ENCODE results near the gene PGRMC2. TPM values are rescaled to one million over a fixed set of nuclear protein-coding genes. Genes with fewer than 3 reads are reported as not detected.

The PGRMC2 gene
- total and polyA plus RNA-seq, 2 of the 4 experiments (the other 2 are of a cell fraction) = 13.4 to 40.7 TPM

DNA sequence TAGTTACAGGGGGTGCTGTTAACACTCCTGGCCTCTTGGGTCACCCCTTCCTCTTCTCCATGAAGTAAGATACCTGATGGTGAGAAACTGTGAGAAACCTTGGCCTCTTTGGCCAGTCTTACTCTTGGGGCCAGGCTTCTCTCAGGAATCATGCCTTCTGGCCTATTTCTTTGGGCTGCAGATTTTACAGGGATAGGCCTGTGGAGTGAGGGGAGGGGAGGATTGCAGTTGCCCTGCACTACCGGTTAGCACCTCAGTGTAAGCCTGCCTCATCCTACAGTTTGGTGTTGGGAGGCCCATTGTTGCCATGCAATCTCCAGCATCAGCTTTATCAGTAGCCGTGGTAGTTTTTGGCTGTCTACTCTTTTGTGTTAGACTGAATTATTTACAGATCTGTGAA, 7.6 kb upstream of the PGRMC2 start:
- Histone ChIP-seq H3K9me1 (ENCODE audit: insufficient read depth, low read length) (0 out of 2 replicates have a peak, but pooled peaks cover 3% of the 10 kb centered on the region), H3K27ac (ENCODE audit: insufficient read depth, low read length) (no peak overlapping the region), H3K79me1 (ENCODE audit: low read depth in 1 of 2, low read length in 2 of 2) (peaks cover under 1% of the 10 kb centered on the region in 2 experiments; a peak in 1 of 4 replicates), H3K4me3 (ENCODE audit: insufficient read depth, low read depth, low read length) (no peak overlapping the region), H4K91ac (ENCODE audit: insufficient read depth, low read depth, low read length) (no peak overlapping the region), H3K23ac (ENCODE audit: low read depth, low read length) (no peak overlapping the region), H4K8ac (ENCODE audit: low read depth in 2 of 2, low read length in 2 of 2) (no peak overlapping the region), H3K36me3 (ENCODE audit: control insufficient read depth, insufficient read depth, low read length) (no peaks in the 10 kb centered on the region; the same call in 1 of the 2 replicates), H3K27me3 (ENCODE audit: control insufficient read depth, insufficient read depth, low read length) (no peaks in the 10 kb centered on the region), H3K56ac (ENCODE audit: extremely low read depth, insufficient read depth, low read length) (no peak overlapping the region), H3K9ac (ENCODE audit: low read depth, low read length) (no peak overlapping the region), H3K9me3 (ENCODE audit: control insufficient read depth, insufficient read depth, low read length) (no peaks in the 10 kb centered on the region), H3K4me2 (ENCODE audit: low read depth, low read length) (no peak overlapping the region), H4K5ac (ENCODE audit: low read depth, low read length) (no peak overlapping the region), H2AK9ac (replicated peaks; ENCODE audit: low read depth, low read length, poor library complexity) (no peak overlapping the region), H3K18ac (ENCODE audit: low read depth, low read length) (no peak overlapping the region), H2AK5ac (ENCODE audit: low read depth, low read length) (no peak overlapping the region), H4K20me1 (ENCODE audit: insufficient read depth, low read length) (no peaks in the 10 kb centered on the region), H2BK15ac (ENCODE audit: low read depth, low read length) (no peak overlapping the region), H3K14ac (replicated peaks; ENCODE audit: low read depth, low read length) (no peak overlapping the region), H3K4me1 (ENCODE audit: control insufficient read depth, insufficient read depth, low read length) (peaks cover 3% of the 10 kb centered on the region), H2AFZ (replicated peaks; ENCODE audit: low read length, poor library complexity) (no peak overlapping the region), H2BK120ac (ENCODE audit: low read depth, low read length) (no peak overlapping the region), H3K4ac (ENCODE audit: low read depth, low read length) (no peak overlapping the region), H2BK5ac (ENCODE audit: low read depth, low read length, poor library complexity, severe bottlenecking) (no peak overlapping the region), H2BK20ac (ENCODE audit: low read depth, low read length) (no peak overlapping the region)
- dilution Hi-C loops (cut with HindIII; ENCODE audit: low sequenced_read_pairs, unreplicated experiment) = no loop called here
- intact Hi-C loops (cut with micrococcal nuclease) = no loop called here
- WGBS, 2 experiments (ENCODE audit: extremely low coverage in 2 of 2, insufficient read length in 1 of 2) = no CpG with 5 or more reads among the region's 2 CpGs
- in situ Hi-C loops (cut with MboI; ENCODE audit: low sequenced_read_pairs) = no loop called here
- no peak for ATAC-seq (ENCODE audit: low read depth)
- no TSS peak for BruUV-seq (replicated peaks)
- TF ChIP-seq RCOR1 (IDR thresholded peaks at IDR 0.05; ENCODE audit: insufficient replicate concordance, low read length) = no peak
- TF ChIP-seq POLR2A (IDR thresholded peaks at IDR 0.05; ENCODE audit: low read depth, low read length) = no peak
- TF ChIP-seq CEBPB (IDR thresholded peaks at IDR 0.05; ENCODE audit: low read depth, low read length) = no peak
- no peak for TF ChIP-seq MAZ (IDR thresholded peaks at IDR 0.05; ENCODE audit: borderline replicate concordance, low read depth, low read length)
- no peak for TF ChIP-seq MAFK (IDR thresholded peaks at IDR 0.05; ENCODE audit: low read depth, low read length)
- no peak for TF ChIP-seq SMC3 (IDR thresholded peaks at IDR 0.05; ENCODE audit: low read depth, low read length)
- no peak for TF ChIP-seq NFE2L2 (IDR thresholded peaks at IDR 0.05; ENCODE audit: low read depth, low read length)
- TF ChIP-seq CTCF (conservative IDR thresholded peaks at IDR 0.05; ENCODE audit: low read depth, low read length) = no peak
- TF ChIP-seq ELK1 (IDR thresholded peaks at IDR 0.05; ENCODE audit: borderline replicate concordance, low read depth, low read length) = no peak
- no peak for TF ChIP-seq USF2 (IDR thresholded peaks at IDR 0.05; ENCODE audit: low read depth, low read length)
- no peak for TF ChIP-seq MXI1 (IDR thresholded peaks at IDR 0.05; ENCODE audit: borderline replicate concordance, low read depth, low read length)
- TF ChIP-seq BHLHE40 (IDR thresholded peaks at IDR 0.05; ENCODE audit: low read depth, low read length) = no peak
- no peak for TF ChIP-seq RFX5 (IDR thresholded peaks at IDR 0.05; ENCODE audit: low read depth, low read length)
- no peak for TF ChIP-seq FOS (IDR thresholded peaks at IDR 0.05; ENCODE audit: low read depth, low read length)
- POLR2A ChIA-PET (ENCODE audit: unreplicated experiment) = no interaction called here
- DNase-seq = no peak
- CTCF ChIA-PET = interaction anchor here (0.7 kb wide), 1 partner anchor 96 kb away, joined by 3 read pairs; no protein-coding TSS in a partner anchor

Data from IMR-90 (cell line).